NB4 (cell line): Measurements from ENCODE around the gene TLCD3A.
"Not testable (repeated sequence)": the region's sequence is repeated elsewhere in the genome, so short reads cannot be mapped to it uniquely, and the experiment has no call there.

Experiments
- MAX ChIP-seq: IDR thresholded peaks from 2 replicates; pipeline ENCODE4 v1.6.1; 2011; ENCODE audit warnings: low read depth, low read length
- POLR2A ChIP-seq: IDR thresholded peaks from 2 replicates; pipeline ENCODE4 v1.6.1; 2011; ENCODE audit warnings: mild to moderate bottlenecking; ENCODE audit not compliant: insufficient read length; ENCODE audit errors: extremely low read depth
- TF ChIP-seq, protein P1 (sequence below): IDR thresholded peaks from one replicate; pipeline ENCODE4 v1.5.1; 2012; ENCODE audit warnings: low read depth, low read length

GRCh38 chr17:698096-698495, 34.3 kb upstream of the TLCD3A start:
- TF ChIP-seq, protein P1, sequence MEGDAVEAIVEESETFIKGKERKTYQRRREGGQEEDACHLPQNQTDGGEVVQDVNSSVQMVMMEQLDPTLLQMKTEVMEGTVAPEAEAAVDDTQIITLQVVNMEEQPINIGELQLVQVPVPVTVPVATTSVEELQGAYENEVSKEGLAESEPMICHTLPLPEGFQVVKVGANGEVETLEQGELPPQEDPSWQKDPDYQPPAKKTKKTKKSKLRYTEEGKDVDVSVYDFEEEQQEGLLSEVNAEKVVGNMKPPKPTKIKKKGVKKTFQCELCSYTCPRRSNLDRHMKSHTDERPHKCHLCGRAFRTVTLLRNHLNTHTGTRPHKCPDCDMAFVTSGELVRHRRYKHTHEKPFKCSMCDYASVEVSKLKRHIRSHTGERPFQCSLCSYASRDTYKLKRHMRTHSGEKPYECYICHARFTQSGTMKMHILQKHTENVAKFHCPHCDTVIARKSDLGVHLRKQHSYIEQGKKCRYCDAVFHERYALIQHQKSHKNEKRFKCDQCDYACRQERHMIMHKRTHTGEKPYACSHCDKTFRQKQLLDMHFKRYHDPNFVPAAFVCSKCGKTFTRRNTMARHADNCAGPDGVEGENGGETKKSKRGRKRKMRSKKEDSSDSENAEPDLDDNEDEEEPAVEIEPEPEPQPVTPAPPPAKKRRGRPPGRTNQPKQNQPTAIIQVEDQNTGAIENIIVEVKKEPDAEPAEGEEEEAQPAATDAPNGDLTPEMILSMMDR, result not testable (repeated sequence)
- not testable (repeated sequence) for TF ChIP-seq POLR2A, MAX
